Suprapubic skin (tissue), 3 donors: ENCODE results near the gene OGG1.

ENCODE experiments used
- CTCF ChIP-seq, 2 donors: fragments of 200-600 bp in 1 of 2; fragments of 450-650 bp in 1 of 2; sonication (generic) in 1 of 2; IDR thresholded peaks; one replicate each; pipeline ENCODE4 v1.5.1; 2016 to 2019; ENCODE audit warnings: antibody characterized with exemption in 2 of 2, mild to moderate bottlenecking in 1 of 2, moderate library complexity in 1 of 2
- EP300 ChIP-seq: sonication (generic); formaldehyde crosslinking; IDR thresholded peaks from one replicate; pipeline ENCODE4 v1.6.1; 2017; ENCODE audit warnings: antibody characterized with exemption

GRCh38 chr3:9778143-9779074 is 28.7 kb downstream of the OGG1 start:
- TF ChIP-seq CTCF (IDR thresholded peaks at IDR 0.05) (no peak), EP300 (no peak)
